Stimulated activated CD4-positive, alpha-beta T cell treated with anti-CD3 and anti-CD28 coated beads, Interleukin-4, amount 100 ng/mL, for 24 hours (primary cell): ENCODE results near the gene AUP1.
A peak's percentile ranks its signal among the peaks of the same experiment; 100 is the strongest.

Experiments
- DNase-seq: peaks from one replicate; pipeline ENCODE4 v3.0.0-alpha.2; 2020

AUP1 gene

GRCh38 chr2:74511104-74511989, 18.2 kb downstream of the AUP1 start:
- DNase-seq, result no peak

GRCh38 chr2:74510272-74510671, 19.2 kb downstream of the AUP1 start:
- no peak for DNase-seq

GRCh38 chr2:74507926-74508520, 21.5 kb downstream of the AUP1 start:
- DNase-seq, result no peak

- peak; percentile 99 for DNase-seq
Observed at GRCh38 chr2:74507145-74507925, 22.2 kb downstream of the AUP1 start, which contains the start of gene PCGF1. Gene PCGF1 (minus strand): TSS chr2:74507695. CDS start chr2:74507668, 27 bp downstream.

- no peak for DNase-seq
Observed at GRCh38 chr2:74505448-74506246, 23.9 kb downstream of the AUP1 start.

- DNase-seq, result no peak
Observed at GRCh38 chr2:74504591-74504990, 24.9 kb downstream of the AUP1 start.

- DNase-seq, result no peak
Observed at GRCh38 chr2:74503506-74504475, 25.7 kb downstream of the AUP1 start.

- peak; percentile 28 for DNase-seq
Observed at GRCh38 chr2:74502720-74503505, 26.6 kb downstream of the AUP1 start.

- no peak for DNase-seq
Observed at GRCh38 chr2:74502147-74502719, 27.3 kb downstream of the AUP1 start.

- DNase-seq, result no peak
Observed at GRCh38 chr2:74501335-74502071, 28.0 kb downstream of the AUP1 start.

- DNase-seq, result no peak
Observed at GRCh38 chr2:74500578-74500946, 28.9 kb downstream of the AUP1 start.

GRCh38 chr2:74499940-74500577, 29.4 kb downstream of the AUP1 start:
- DNase-seq, result no peak

GRCh38 chr2:74499267-74499939, 30.1 kb downstream of the AUP1 start, which contains the start of gene LBX2:
Gene LBX2 (minus strand): TSS chr2:74499603. CDS start chr2:74499537, 66 bp downstream.
- DNase-seq, result peak; percentile 36

- DNase-seq, result peak; percentile 14
Observed at GRCh38 chr2:74498500-74499266, 30.8 kb downstream of the AUP1 start.

- DNase-seq, result no peak
Observed at GRCh38 chr2:74497777-74498499, 31.6 kb downstream of the AUP1 start.

- DNase-seq, result no peak
Observed at GRCh38 chr2:74496997-74497776, 32.3 kb downstream of the AUP1 start.
